Activated CD4-positive, alpha-beta memory T cell treated with anti-CD3 and anti-CD28 coated beads for 36 hours (primary cell): ENCODE measurements around the gene FLACC1. TPM values are rescaled to one million over a fixed set of nuclear protein-coding genes. Genes with fewer than 3 reads are reported as not detected.

Source experiments
- CTCF ChIA-PET: fragments of 350-600 bp; sonication (Branson Sonifier 250); formaldehyde crosslinking; loops from one replicate; lab custom pipeline; 2021; ENCODE audit warnings: antibody characterized with exemption, inconsistent platforms; lab: Charles Lee
- POLR2A ChIA-PET: fragments of 350-600 bp; sonication (Branson Sonifier 250); formaldehyde crosslinking; loops from one replicate; lab custom pipeline; 2021; ENCODE audit warnings: antibody characterized with exemption; lab: Charles Lee
- DNase-seq: peaks from one replicate; pipeline ENCODE4 v3.0.0-alpha.2; 2020
- H3K27ac Mint-ChIP-seq: one replicate; pipeline ENCODE4 v1.8.0; 2021; ENCODE audit warnings: mixed read lengths
- H3K27me3 Mint-ChIP-seq: one replicate; pipeline ENCODE4 v1.8.0; 2021; ENCODE audit warnings: mixed read lengths
- H3K36me3 Mint-ChIP-seq: one replicate; pipeline ENCODE4 v1.8.0; 2021; ENCODE audit warnings: mixed read lengths
- H3K4me1 Mint-ChIP-seq: one replicate; pipeline ENCODE4 v1.8.0; 2021; ENCODE audit warnings: low read depth, mixed read lengths
- H3K4me3 Mint-ChIP-seq: one replicate; pipeline ENCODE4 v1.8.0; 2021; ENCODE audit warnings: mild to moderate bottlenecking, mixed read lengths
- H3K9me3 Mint-ChIP-seq: one replicate; pipeline ENCODE4 v1.8.0; 2021; ENCODE audit warnings: mixed read lengths
- intact Hi-C: fragments of 100-400 bp; cut with micrococcal nuclease; formaldehyde crosslinking; loops from one replicate; pipeline ENCODE4 v1.15.1; 2023
- total RNA-seq, 2 experiments: library from RNA; stranded (reverse); gene quantifications; one replicate each; pipeline ENCODE4 v1.2.3, GENCODE V29; 2021

FLACC1 gene
- total RNA-seq, 2 experiments from 2014 or later: 0.63 to 0.67 TPM

DNA sequence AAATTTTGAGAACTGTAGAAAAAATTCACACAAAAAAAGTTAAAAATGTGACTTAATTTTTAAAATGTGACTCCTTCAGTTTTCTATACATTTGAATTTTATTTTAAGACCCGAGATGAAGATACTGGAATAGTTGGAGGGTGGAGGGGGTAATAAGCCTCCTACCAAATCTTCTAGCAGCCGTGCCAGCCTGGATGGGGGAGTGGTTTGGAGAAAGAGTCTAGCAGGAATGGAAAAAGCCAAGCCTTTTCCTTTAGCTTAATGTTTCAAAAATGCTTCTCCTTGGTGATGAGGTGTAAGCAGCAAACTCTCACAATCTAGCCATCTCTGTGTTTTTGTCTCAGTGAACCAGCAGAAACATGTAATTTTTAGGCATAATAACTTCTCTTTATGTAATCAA is 82.1 kb downstream of the FLACC1 start:
- peaks cover 62% of the 10 kb centered on the region for H3K4me1 Mint-ChIP-seq
- no peak for DNase-seq
- ChIA-PET POLR2A (no interaction called here), CTCF (interaction anchor here (2.5 to 2.6 kb wide), 2 partner anchors 43 to 89 kb away, joined by 11 to 14 read pairs; no protein-coding TSS in a partner anchor)
- H3K27ac Mint-ChIP-seq: peak overlapping the region; percentile 21
- no peaks in the 10 kb centered on the region for H3K27me3 Mint-ChIP-seq
- intact Hi-C loops: no loop called here
- peaks cover 77% of the 10 kb centered on the region for H3K36me3 Mint-ChIP-seq
- no peaks in the 10 kb centered on the region for H3K9me3 Mint-ChIP-seq
- H3K4me3 Mint-ChIP-seq: no peak overlapping the region

DNA sequence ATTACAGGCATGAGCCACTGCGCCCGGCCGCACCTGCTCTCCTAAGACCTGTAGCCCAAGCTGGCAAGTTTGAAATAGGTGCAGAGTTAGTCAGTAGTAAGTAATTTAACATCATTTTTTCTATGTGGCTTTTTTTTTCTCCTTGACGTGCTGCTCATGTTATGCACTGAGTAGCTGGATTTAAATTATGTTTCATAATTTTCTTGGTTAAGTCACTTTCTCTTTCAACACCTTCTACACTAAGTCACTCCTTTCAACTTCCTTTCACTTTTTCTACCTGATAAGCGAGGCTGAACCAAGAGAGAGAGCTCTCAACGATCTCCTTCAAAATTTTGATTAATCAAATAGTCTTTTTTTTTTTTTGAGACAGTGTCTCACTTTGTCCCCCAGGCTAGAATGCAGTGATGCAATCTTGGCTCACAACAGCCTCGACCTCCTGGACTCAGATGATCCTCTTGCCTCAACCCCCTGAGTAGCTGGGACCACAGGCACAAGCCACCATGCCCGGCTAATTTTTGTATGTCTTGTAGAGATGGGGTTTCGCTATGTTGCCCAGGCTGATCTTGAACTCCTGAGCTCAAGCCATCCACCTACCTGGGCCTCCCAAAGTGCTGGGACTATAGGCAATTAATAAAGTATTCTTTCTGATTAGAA is 83.7 kb downstream of the FLACC1 start:
- H3K27me3 Mint-ChIP-seq: no peaks in the 10 kb centered on the region
- DNase-seq: no peak
- intact Hi-C loops: loop anchor here (1.0 to 5.0 kb wide), 2 partner anchors 13 to 36 kb away; partner anchors contain the start of gene CASP8
- H3K4me3 Mint-ChIP-seq: no peak overlapping the region
- peaks cover 77% of the 10 kb centered on the region for H3K36me3 Mint-ChIP-seq
- ChIA-PET CTCF (interaction anchor here (0.6 to 2.6 kb wide), 6 partner anchors 10 to 172 kb away, joined by 3 to 14 read pairs (median 4); no protein-coding TSS in a partner anchor), POLR2A (interaction anchor here (0.6 to 1.4 kb wide), 4 partner anchors 10 to 369 kb away, joined by 3 to 20 read pairs (median 4); no protein-coding TSS in a partner anchor)
- H3K4me1 Mint-ChIP-seq: peaks cover 64% of the 10 kb centered on the region
- H3K27ac Mint-ChIP-seq: peak overlapping the region; percentile 21
- H3K9me3 Mint-ChIP-seq: no peaks in the 10 kb centered on the region

DNA sequence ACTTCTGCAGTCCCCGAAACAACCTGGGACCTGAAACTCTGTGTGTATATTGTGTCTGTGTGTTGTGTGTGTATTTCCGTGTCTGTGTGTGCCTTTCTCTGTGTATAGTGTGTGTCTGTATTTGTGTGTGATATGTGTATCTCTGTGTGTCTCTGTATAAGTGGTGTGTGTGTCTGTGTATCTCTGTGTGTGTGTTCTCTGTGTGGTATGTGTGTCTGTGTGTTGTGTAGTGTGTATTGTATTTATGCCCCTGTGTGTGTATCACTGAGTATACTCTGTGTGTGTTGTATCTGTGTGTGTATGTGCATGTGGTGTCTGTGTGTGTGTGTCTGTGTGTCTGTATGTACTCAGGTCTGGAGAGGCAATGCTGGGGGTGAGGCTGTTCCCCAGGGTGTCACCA is 85.2 kb downstream of the FLACC1 start:
- H3K27ac Mint-ChIP-seq: peak overlapping the region; percentile 55
- no peak for DNase-seq
- no peaks in the 10 kb centered on the region for H3K27me3 Mint-ChIP-seq
- intact Hi-C loops: loop anchor here (5.0 kb wide), 1 partner anchor 35 kb away; no protein-coding TSS in a partner anchor
- POLR2A ChIA-PET: no interaction called here
- peaks cover 81% of the 10 kb centered on the region for H3K36me3 Mint-ChIP-seq
- H3K4me3 Mint-ChIP-seq: peak overlapping the region; percentile 4
- peaks cover 71% of the 10 kb centered on the region for H3K4me1 Mint-ChIP-seq
- CTCF ChIA-PET: no interaction called here
- no peaks in the 10 kb centered on the region for H3K9me3 Mint-ChIP-seq

DNA sequence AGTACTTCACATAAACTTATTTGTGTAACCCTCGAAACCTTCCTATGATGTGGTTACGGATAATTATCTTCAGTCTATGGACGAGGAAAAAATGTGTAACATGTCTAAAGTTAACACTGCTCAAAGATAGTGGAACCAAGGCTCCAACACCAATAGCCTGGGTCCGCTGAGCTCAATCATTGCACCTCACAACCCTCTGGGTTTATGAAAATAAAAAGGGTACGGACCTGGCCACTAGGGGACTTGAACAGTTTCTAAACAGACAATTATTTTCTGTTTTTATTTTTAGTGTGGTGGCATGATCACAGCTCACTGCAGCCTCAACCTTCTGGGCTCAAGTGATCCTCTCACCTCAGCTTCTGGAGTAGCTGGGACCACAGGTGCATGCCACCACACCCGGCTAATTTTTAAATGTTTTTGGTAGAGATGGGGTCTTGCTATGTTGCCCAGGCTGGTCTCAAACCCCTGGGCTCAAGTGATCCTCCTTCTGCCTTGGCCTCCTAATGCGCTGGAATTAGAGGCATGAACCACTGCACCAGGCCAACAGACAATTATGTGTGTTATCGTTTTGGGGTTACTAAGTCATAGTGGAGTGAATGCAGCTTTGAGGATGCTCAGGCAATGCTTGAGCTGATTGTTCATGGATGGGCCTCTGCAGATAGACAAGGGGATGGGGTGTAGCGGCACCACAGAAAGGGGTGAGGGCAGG is 86.7 kb downstream of the FLACC1 start:
- no peak for DNase-seq
- intact Hi-C loops: loop anchor here (5.0 kb wide), 1 partner anchor 33 kb away; no protein-coding TSS in a partner anchor
- peaks cover 77% of the 10 kb centered on the region for H3K36me3 Mint-ChIP-seq
- H3K4me3 Mint-ChIP-seq: no peak overlapping the region
- H3K27me3 Mint-ChIP-seq: no peaks in the 10 kb centered on the region
- H3K27ac Mint-ChIP-seq: no peak overlapping the region
- ChIA-PET CTCF (interaction anchor here (0.6 to 2.8 kb wide), 6 partner anchors 9 to 93 kb away, joined by 3 to 10 read pairs (median 4); partner anchors contain the start of gene CASP8), POLR2A (interaction anchor here (1.5 to 1.6 kb wide), 2 partner anchors 14 to 37 kb away, joined by 4 read pairs; no protein-coding TSS in a partner anchor)
- no peaks in the 10 kb centered on the region for H3K9me3 Mint-ChIP-seq
- peaks cover 82% of the 10 kb centered on the region for H3K4me1 Mint-ChIP-seq

DNA sequence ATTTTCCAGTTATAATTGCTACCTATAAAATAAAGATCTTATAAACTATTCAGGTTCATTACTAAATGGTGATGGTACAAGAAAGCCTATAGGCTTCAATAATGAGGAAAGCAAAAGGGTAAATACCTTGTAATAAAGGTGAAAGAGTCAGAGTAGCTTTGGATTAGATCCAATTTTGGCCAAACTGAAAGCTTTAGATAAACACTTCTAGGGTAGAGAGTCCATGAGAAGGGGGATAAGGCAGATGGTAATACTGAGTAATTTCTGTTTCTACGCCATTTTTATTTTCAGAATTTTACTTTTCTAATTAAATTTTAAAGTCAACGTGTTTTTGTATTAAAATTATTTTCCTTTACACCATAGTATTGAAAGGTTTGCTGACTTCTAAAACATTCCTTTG is 87.4 kb downstream of the FLACC1 start:
- no peak for DNase-seq
- peaks cover 89% of the 10 kb centered on the region for H3K4me1 Mint-ChIP-seq
- H3K36me3 Mint-ChIP-seq: peaks cover 72% of the 10 kb centered on the region
- H3K4me3 Mint-ChIP-seq: no peak overlapping the region
- H3K27me3 Mint-ChIP-seq: no peaks in the 10 kb centered on the region
- ChIA-PET POLR2A (interaction anchor here (1.5 to 1.6 kb wide), 2 partner anchors 13 to 36 kb away, joined by 4 read pairs; no protein-coding TSS in a partner anchor), CTCF (interaction anchor here (0.7 to 2.8 kb wide), 6 partner anchors 9 to 94 kb away, joined by 3 to 10 read pairs (median 4); partner anchors contain the start of gene CASP8)
- intact Hi-C loops: loop anchor here (5.0 kb wide), 1 partner anchor 32 kb away; no protein-coding TSS in a partner anchor
- no peaks in the 10 kb centered on the region for H3K9me3 Mint-ChIP-seq
- no peak overlapping the region for H3K27ac Mint-ChIP-seq

DNA sequence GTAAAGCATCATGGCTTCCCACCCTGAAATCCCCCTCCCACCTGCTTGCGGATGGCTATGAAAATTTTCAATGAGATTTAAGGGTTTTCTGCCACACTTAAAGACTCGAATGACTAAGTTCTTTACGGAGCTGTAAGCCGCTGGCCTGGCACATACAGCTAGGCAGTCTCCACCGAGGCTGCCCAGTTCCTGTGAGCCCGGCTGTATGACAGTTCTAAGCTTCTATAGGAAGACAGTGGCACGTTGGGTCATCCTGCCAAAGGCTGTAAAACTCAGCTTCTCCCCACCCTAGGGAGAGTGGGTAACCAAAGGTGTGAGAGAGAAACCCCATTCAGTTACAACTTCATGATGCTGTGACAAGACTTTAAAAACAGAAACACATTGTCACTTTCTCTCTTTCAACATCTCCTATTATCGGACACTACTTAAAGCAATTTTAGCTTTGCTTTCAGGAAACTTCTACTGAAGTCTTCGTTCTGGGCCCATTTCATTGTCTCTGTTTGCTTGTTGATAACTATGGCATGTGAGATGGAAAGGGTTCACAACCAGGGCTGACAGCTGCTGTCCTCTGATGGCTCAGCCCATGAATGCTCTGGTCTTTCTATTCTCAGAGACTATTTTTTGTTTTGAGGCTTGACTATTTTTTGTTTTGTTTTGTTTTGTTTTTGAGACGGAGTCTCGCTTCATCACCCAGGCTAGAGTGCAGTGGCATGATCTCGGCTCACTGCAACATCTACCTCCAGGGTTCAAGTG is 89.7 kb downstream of the FLACC1 start:
- H3K9me3 Mint-ChIP-seq: no peaks in the 10 kb centered on the region
- peak overlapping the region; percentile 12 for H3K4me3 Mint-ChIP-seq
- ChIA-PET CTCF (interaction anchor here (1.0 to 8.9 kb wide), 2 partner anchors 31 to 34 kb away, joined by 3 to 120 read pairs; no protein-coding TSS in a partner anchor), POLR2A (interaction anchor here (1.0 to 1.4 kb wide), 3 partner anchors 31 to 34 kb away, joined by 3 to 4 read pairs (median 4); no protein-coding TSS in a partner anchor)
- intact Hi-C loops: no loop called here
- no peaks in the 10 kb centered on the region for H3K27me3 Mint-ChIP-seq
- peaks cover 93% of the 10 kb centered on the region for H3K4me1 Mint-ChIP-seq
- peak overlapping the region; percentile 61 for H3K27ac Mint-ChIP-seq
- peaks cover 57% of the 10 kb centered on the region for H3K36me3 Mint-ChIP-seq
- peak; percentile 61 for DNase-seq

DNA sequence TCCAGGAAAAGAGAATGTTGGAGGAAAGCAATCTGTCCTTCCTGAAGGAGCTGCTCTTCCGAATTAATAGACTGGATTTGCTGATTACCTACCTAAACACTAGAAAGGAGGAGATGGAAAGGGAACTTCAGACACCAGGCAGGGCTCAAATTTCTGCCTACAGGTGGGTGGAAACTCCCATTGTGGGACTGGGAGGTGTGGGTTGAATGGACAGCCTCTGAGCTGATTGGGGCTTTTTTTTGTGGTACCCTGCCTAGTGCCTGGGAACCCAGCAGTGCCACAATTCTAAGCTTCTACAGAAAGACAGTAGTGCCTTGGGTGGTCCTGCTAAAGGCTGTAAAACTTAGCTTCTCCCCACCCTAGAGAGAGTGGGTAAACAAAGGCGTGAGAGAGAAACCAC is 90.5 kb downstream of the FLACC1 start:
- intact Hi-C loops: no loop called here
- peak overlapping the region; percentile 61 for H3K27ac Mint-ChIP-seq
- H3K9me3 Mint-ChIP-seq: no peaks in the 10 kb centered on the region
- no peaks in the 10 kb centered on the region for H3K27me3 Mint-ChIP-seq
- ChIA-PET POLR2A (interaction anchor here (1.0 kb wide), 1 partner anchor 30 kb away, joined by 3 read pairs; no protein-coding TSS in a partner anchor), CTCF (interaction anchor here (1.0 to 8.9 kb wide), 3 partner anchors 11 to 33 kb away, joined by 3 to 120 read pairs (median 6); no protein-coding TSS in a partner anchor)
- peaks cover 55% of the 10 kb centered on the region for H3K36me3 Mint-ChIP-seq
- peak overlapping the region; percentile 36 for H3K4me3 Mint-ChIP-seq
- DNase-seq: no peak
- peaks cover 89% of the 10 kb centered on the region for H3K4me1 Mint-ChIP-seq

DNA sequence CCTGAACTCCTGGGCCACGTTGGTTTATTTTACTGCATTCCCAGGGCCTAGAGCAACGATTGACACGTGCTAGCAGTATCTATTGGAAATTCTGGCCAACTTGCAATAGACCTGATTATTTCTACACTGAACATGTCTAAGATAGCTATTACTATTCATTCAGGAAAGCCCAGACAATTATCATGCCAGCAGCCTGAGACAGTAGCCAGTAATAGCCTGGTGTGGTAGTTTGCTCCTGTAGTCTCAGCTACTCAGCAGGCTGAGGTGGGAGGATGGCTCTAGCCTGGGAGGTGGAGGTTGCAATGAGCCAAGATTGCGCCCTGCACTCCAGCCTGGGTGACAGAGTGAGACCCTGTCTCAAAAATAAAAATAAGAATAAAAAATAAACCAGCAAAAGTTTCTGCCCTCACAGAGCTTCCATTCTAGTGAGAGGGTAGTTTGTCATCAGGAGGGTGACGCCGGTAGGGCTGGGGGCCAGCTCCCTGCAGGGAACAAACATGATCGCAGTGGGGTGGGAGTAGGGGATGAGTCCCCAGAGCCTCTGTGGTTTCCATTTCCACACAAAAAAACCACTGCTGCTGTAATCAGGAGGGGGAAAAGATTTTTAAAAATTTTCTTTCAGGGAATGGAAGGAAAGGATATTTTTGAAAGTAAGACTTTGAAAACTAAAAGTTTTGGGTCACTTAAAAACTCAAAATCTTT is 92.5 kb downstream of the FLACC1 start:
- no peaks in the 10 kb centered on the region for H3K27me3 Mint-ChIP-seq
- H3K27ac Mint-ChIP-seq: peak overlapping the region; percentile 95
- CTCF ChIA-PET: interaction anchor here (1.0 to 8.9 kb wide), 6 partner anchors 9 to 301 kb away, joined by 3 to 120 read pairs (median 6); partner anchors contain the start of gene ORC2
- POLR2A ChIA-PET: interaction anchor here (0.5 to 9.8 kb wide), 5 partner anchors 7 to 31 kb away, joined by 3 to 96 read pairs (median 16); no protein-coding TSS in a partner anchor
- H3K36me3 Mint-ChIP-seq: peaks cover 45% of the 10 kb centered on the region
- peak overlapping the region; percentile 55 for H3K4me3 Mint-ChIP-seq
- DNase-seq: no peak
- H3K4me1 Mint-ChIP-seq: peaks cover 70% of the 10 kb centered on the region
- no peaks in the 10 kb centered on the region for H3K9me3 Mint-ChIP-seq
- intact Hi-C loops: loop anchor here (5.0 kb wide), 2 partner anchors 378 to 1003 kb away; partner anchors contain the start of genes NOP58 and TMEM237

DNA sequence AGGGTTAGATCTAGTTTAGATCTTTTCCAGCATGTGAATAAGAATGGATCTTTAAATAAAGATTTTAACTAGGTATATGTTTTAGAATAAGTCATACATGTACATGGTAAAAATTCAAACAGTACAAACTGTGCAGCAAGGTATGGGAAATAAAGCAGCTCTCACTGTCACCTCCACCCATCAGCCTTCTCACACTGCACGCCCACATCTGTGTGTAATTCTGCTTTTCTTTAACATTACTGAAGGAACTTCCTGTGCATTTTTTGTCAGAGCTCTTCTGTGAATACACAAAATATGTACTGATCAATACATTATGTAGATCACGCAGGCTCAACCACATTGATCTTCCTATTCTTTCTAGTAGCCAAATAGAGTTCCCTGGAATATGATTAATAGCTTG is 93.4 kb downstream of the FLACC1 start:
- no peaks in the 10 kb centered on the region for H3K9me3 Mint-ChIP-seq
- H3K36me3 Mint-ChIP-seq: peaks cover 38% of the 10 kb centered on the region
- no peaks in the 10 kb centered on the region for H3K27me3 Mint-ChIP-seq
- H3K27ac Mint-ChIP-seq: peak overlapping the region; percentile 95
- ChIA-PET POLR2A (interaction anchor here (1.0 to 9.8 kb wide), 4 partner anchors 10 to 129 kb away, joined by 3 to 96 read pairs (median 18); no protein-coding TSS in a partner anchor), CTCF (interaction anchor here (1.0 to 8.9 kb wide), 7 partner anchors 10 to 300 kb away, joined by 3 to 120 read pairs (median 5); partner anchors contain the start of gene ORC2)
- H3K4me3 Mint-ChIP-seq: peak overlapping the region; percentile 55
- peak; percentile 48 for DNase-seq
- intact Hi-C loops: loop anchor here (2.0 to 5.0 kb wide), 3 partner anchors 379 to 1004 kb away; partner anchors contain the start of genes NOP58 and TMEM237
- peaks cover 70% of the 10 kb centered on the region for H3K4me1 Mint-ChIP-seq

DNA sequence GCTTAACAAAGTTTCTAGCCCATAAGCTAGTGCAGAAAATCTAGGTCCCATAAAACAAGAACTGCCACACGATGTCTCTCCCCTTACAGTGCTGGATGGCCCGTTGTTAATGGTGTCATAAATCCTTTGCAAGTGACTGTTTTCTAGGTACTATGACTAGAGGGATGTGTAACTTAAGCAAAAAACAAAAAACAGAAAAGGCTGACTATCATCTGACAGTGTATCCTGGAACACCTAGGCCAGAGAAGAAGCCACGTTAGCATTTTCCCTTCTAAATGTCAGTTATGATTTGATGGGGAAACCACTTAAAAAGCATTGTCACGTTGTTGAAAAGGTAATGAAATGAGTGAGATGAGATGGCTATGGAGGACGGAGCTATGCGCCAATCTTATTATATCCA is 94.4 kb downstream of the FLACC1 start:
- POLR2A ChIA-PET: interaction anchor here (0.9 to 9.8 kb wide), 10 partner anchors 9 to 399 kb away, joined by 3 to 96 read pairs (median 13); partner anchors contain the start of genes CFLAR, CLK1, STRADB and TRAK2
- CTCF ChIA-PET: interaction anchor here (0.6 to 8.9 kb wide), 11 partner anchors 9 to 374 kb away, joined by 3 to 120 read pairs (median 4); partner anchors contain the start of genes CASP10, NIF3L1 and PPIL3
- Mint-ChIP-seq H3K27me3 (no peaks in the 10 kb centered on the region), H3K4me3 (peak overlapping the region; percentile 74), H3K4me1 (peaks cover 71% of the 10 kb centered on the region), H3K36me3 (peaks cover 34% of the 10 kb centered on the region), H3K9me3 (no peaks in the 10 kb centered on the region), H3K27ac (peak overlapping the region; percentile 95)
- intact Hi-C loops: loop anchor here (1.0 to 5.0 kb wide), 4 partner anchors 10 to 1005 kb away; partner anchors contain the start of genes NOP58 and TMEM237
- DNase-seq: peak; percentile 67
